CD14-positive monocyte (primary cell): ENCODE measurements around the gene PBX4. TPM values are rescaled to one million over a fixed set of nuclear protein-coding genes. Genes with fewer than 3 reads are reported as not detected.
"Not testable (repeated sequence)": the region's sequence is repeated elsewhere in the genome, so short reads cannot be mapped to it uniquely, and the experiment has no call there.

Source experiments
- DNase-seq, 3 donors: peaks; one replicate each; pipeline ENCODE4 v3.0.0-alpha.2; 2011 to 2022
- H2AFZ ChIP-seq: 2 replicates; pipeline ENCODE4 v1.6.0; 2012; ENCODE audit warnings: mild to moderate bottlenecking, low read depth, low read length, inconsistent platforms; ENCODE audit not compliant: insufficient read depth, poor library complexity, severe bottlenecking
- H3K27ac ChIP-seq, 2 donors: 1 replicate in 1 of 2; 2 replicates in 1 of 2; pipeline ENCODE4 v1.5.1; 2012 to 2013; ENCODE audit warnings: low read length in 2 of 2, control low read depth in 1 of 2, inconsistent platforms in 1 of 2, low read depth in 1 of 2, mild to moderate bottlenecking in 1 of 2
- H3K27me3 ChIP-seq, 2 donors: one replicate each; pipeline versions ENCODE4 v1.6.0 to v1.6.1; 2011 to 2013; ENCODE audit warnings: low read length in 2 of 2; ENCODE audit not compliant: control insufficient read depth in 2 of 2, insufficient read depth in 2 of 2
- H3K36me3 ChIP-seq, 2 donors: replicated peaks in 1 of 2; 1 replicate in 1 of 2; 2 replicates in 1 of 2; pipeline versions ENCODE4 v1.5.1 to v1.6.1; 2012 to 2013; ENCODE audit warnings: low read length in 2 of 2, control low read depth in 1 of 2, inconsistent platforms in 1 of 2, mild to moderate bottlenecking in 1 of 2; ENCODE audit not compliant: insufficient read depth in 2 of 2, control insufficient read depth in 1 of 2
- H3K4me1 ChIP-seq, 2 donors: 1 replicate in 1 of 2; 2 replicates in 1 of 2; pipeline versions ENCODE4 v1.5.1 to v1.6.1; 2012 to 2013; ENCODE audit warnings: low read length in 2 of 2, control low read depth in 1 of 2, inconsistent platforms in 1 of 2, mild to moderate bottlenecking in 1 of 2, moderate library complexity in 1 of 2; ENCODE audit not compliant: insufficient read depth in 2 of 2, control insufficient read depth in 1 of 2
- H3K4me2 ChIP-seq: replicated peaks from 2 replicates; pipeline ENCODE3; 2012; ENCODE audit warnings: low read length, moderate library complexity, mild to moderate bottlenecking; ENCODE audit not compliant: poor library complexity, severe bottlenecking; ENCODE audit errors: extremely low read depth
- H3K4me3 ChIP-seq, 3 experiments: fragments of 200-600 bp in 1 of 3; sonication (generic) in 1 of 3; replicated peaks in 1 of 3; 1 replicate in 2 of 3; 2 replicates in 1 of 3; pipeline ENCODE4 v1.5.1; 2011 to 2013; ENCODE audit warnings: low read length in 3 of 3, mild to moderate bottlenecking in 3 of 3, control low read depth in 2 of 3, low read depth in 2 of 3, inconsistent platforms in 1 of 3, moderate library complexity in 1 of 3
- H3K79me2 ChIP-seq: 2 replicates; pipeline ENCODE4 v1.6.0; 2012; ENCODE audit warnings: mild to moderate bottlenecking, control low read depth, inconsistent platforms, low read length, moderate library complexity; ENCODE audit not compliant: insufficient read depth
- H3K9ac ChIP-seq: 2 replicates; pipeline ENCODE4 v1.6.0; 2017; ENCODE audit warnings: low read length, mild to moderate bottlenecking; ENCODE audit not compliant: insufficient read depth, poor library complexity, severe bottlenecking
- H3K9me3 ChIP-seq, 2 donors: replicated peaks in 1 of 2; 1 replicate in 1 of 2; 2 replicates in 1 of 2; pipeline versions ENCODE4 v1.5.1 to v1.6.1; 2012 to 2013; ENCODE audit warnings: low read length in 2 of 2, control low read depth in 1 of 2; ENCODE audit not compliant: control insufficient read depth in 1 of 2, insufficient read depth in 1 of 2
- H4K20me1 ChIP-seq: 2 replicates; pipeline ENCODE4 v1.6.0; 2012; ENCODE audit warnings: mild to moderate bottlenecking, low read length, control low read depth, moderate library complexity; ENCODE audit not compliant: insufficient read depth
- H3K27ac Mint-ChIP-seq, 7 donors: one replicate each; pipeline ENCODE4 v1.8.0; 2020; ENCODE audit warnings: mild to moderate bottlenecking in 7 of 7, mixed read lengths in 7 of 7, moderate library complexity in 6 of 7, inconsistent platforms in 2 of 7
- H3K27me3 Mint-ChIP-seq, 3 donors: one replicate each; pipeline ENCODE4 v1.8.0; 2021 to 2022; ENCODE audit warnings: low read depth in 3 of 3, mild to moderate bottlenecking in 3 of 3, mixed read lengths in 3 of 3, moderate library complexity in 3 of 3, inconsistent platforms in 1 of 3
- H3K36me3 Mint-ChIP-seq, 2 donors: one replicate each; pipeline ENCODE4 v1.8.0; 2020; ENCODE audit warnings: mixed read lengths in 2 of 2, inconsistent platforms in 1 of 2, mild to moderate bottlenecking in 1 of 2
- H3K4me1 Mint-ChIP-seq: one replicate; pipeline ENCODE4 v1.8.0; 2020; ENCODE audit warnings: mild to moderate bottlenecking, mixed read lengths
- H3K4me3 Mint-ChIP-seq, 2 donors: one replicate each; pipeline ENCODE4 v1.8.0; 2020; ENCODE audit warnings: mild to moderate bottlenecking in 2 of 2, mixed read lengths in 2 of 2, moderate library complexity in 1 of 2
- H3K9me3 Mint-ChIP-seq, 7 donors: one replicate each; pipeline ENCODE4 v1.8.0; 2020 to 2022; ENCODE audit warnings: mixed read lengths in 7 of 7, mild to moderate bottlenecking in 6 of 7, moderate library complexity in 6 of 7, inconsistent platforms in 2 of 7
- CTCF ChIP-seq: fragments of 200-600 bp; IDR thresholded peaks from one replicate; pipeline ENCODE4 v1.8.0; 2022; ENCODE audit warnings: antibody characterized with exemption, mild to moderate bottlenecking
- WGBS: methylation state at CpG from one replicate; pipeline ENCODE4 v1.1.5; 2013; ENCODE audit warnings: missing lambda C conversion rate; ENCODE audit not compliant: insufficient coverage; 5-methylcytosine and 5-hydroxymethylcytosine counted together
- intact Hi-C, 2 donors: fragments of 100-400 bp; cut with micrococcal nuclease; formaldehyde crosslinking; loops; one replicate each; pipeline versions ENCODE4 v1.15.0 to v1.15.1; 2023
- polyA plus RNA-seq, 3 donors: library from polyadenylated mRNA; depleted of rRNA in 1 of 3; unstranded in 2 of 3; stranded (reverse) in 1 of 3; fragments of 300-500 nt in 2 of 3; fragments of >200 nt in 1 of 3; fragmentation: Illumina TruSeq in 2 of 3; gene quantifications; 1 replicate in 2 of 3; 2 replicates in 1 of 3; pipeline ENCODE4 v1.2.3, GENCODE V29; 2012 to 2021

Gene PBX4
- polyA plus RNA-seq, 3 donors = 2.4 TPM; not detected in 2

GRCh38 chr19:19602136-19602712 lies 16.3 kb downstream of the PBX4 start:
- Histone ChIP-seq H3K9me3 (no peaks in the 10 kb centered on the region), H3K79me2 (no peaks in the 10 kb centered on the region), H3K27me3 (no peaks in the 10 kb centered on the region), H3K4me2 (no peak overlapping the region), H4K20me1 (no peaks in the 10 kb centered on the region), H3K27ac (no peak overlapping the region), H3K4me1 (no peaks in the 10 kb centered on the region), H3K9ac (no peak overlapping the region), H3K4me3 (no peak overlapping the region), H2AFZ (no peak overlapping the region), H3K36me3 (no peaks in the 10 kb centered on the region)
- peaks cover 0 to 3% (median 0%) of the 10 kb centered on the region in 3 donors for H3K27me3 Mint-ChIP-seq
- no peaks in the 10 kb centered on the region for H3K36me3 Mint-ChIP-seq
- TF ChIP-seq CTCF = no peak
- no peaks in the 10 kb centered on the region for H3K4me1 Mint-ChIP-seq
- intact Hi-C loops = no loop called here
- H3K9me3 Mint-ChIP-seq = no peaks in the 10 kb centered on the region
- H3K27ac Mint-ChIP-seq = no peak overlapping the region
- DNase-seq = no peak
- 93% methylated on average over 5 of the region's 9 CpGs for WGBS
- H3K4me3 Mint-ChIP-seq = no peak overlapping the region

GRCh38 chr19:19600793-19601330 lies 17.6 kb downstream of the PBX4 start:
- no CpG with 5 or more reads among the region's 1 CpG for WGBS
- Histone ChIP-seq H3K27ac (no peak overlapping the region), H3K4me3 (no peak overlapping the region), H3K27me3 (no peaks in the 10 kb centered on the region), H3K79me2 (no peaks in the 10 kb centered on the region), H4K20me1 (no peaks in the 10 kb centered on the region), H3K4me2 (no peak overlapping the region), H2AFZ (no peak overlapping the region), H3K36me3 (no peaks in the 10 kb centered on the region), H3K9me3 (no peaks in the 10 kb centered on the region), H3K9ac (no peak overlapping the region), H3K4me1 (no peaks in the 10 kb centered on the region)
- no peaks in the 10 kb centered on the region for H3K36me3 Mint-ChIP-seq
- H3K27me3 Mint-ChIP-seq = peaks cover 0 to 3% (median 0%) of the 10 kb centered on the region in 3 donors
- no peaks in the 10 kb centered on the region for H3K4me1 Mint-ChIP-seq
- peak in 1 of 3 donors; percentile 23 for DNase-seq
- H3K9me3 Mint-ChIP-seq = no peaks in the 10 kb centered on the region
- no peak for TF ChIP-seq CTCF
- intact Hi-C loops = no loop called here
- no peak overlapping the region for H3K4me3 Mint-ChIP-seq
- no peak overlapping the region for H3K27ac Mint-ChIP-seq

- H3K27me3 Mint-ChIP-seq, H3K4me2 ChIP-seq, H3K79me2 ChIP-seq, H3K27me3 ChIP-seq, H3K36me3 Mint-ChIP-seq, H3K9ac ChIP-seq, intact Hi-C loops, H3K36me3 ChIP-seq, H3K4me3 Mint-ChIP-seq, H4K20me1 ChIP-seq, H2AFZ ChIP-seq, DNase-seq, H3K9me3 Mint-ChIP-seq, H3K4me3 ChIP-seq, H3K27ac ChIP-seq, H3K9me3 ChIP-seq: not testable (repeated sequence)
- whole genome bisulfite sequencing = 94% methylated on average over 6 of the region's 20 CpGs
- Mint-ChIP-seq H3K4me1 (peaks cover 11% of the 10 kb centered on the region), H3K27ac (peak overlapping the region in 1 of 7 donors; percentile 47)
- peaks cover 12 to 13% of the 10 kb centered on the region in 2 donors for H3K4me1 ChIP-seq
These were observed 19.6 kb downstream of the PBX4 start for GRCh38 chr19:19598728-19599451.
